ENCODE results near the gene SNRNP200. TPM values are rescaled to one million over a fixed set of nuclear protein-coding genes. Genes with fewer than 3 reads are reported as not detected.
"Not testable (repeated sequence)": the region's sequence is repeated elsewhere in the genome, so short reads cannot be mapped to it uniquely, and the experiment has no call there.

Gene SNRNP200
- total RNA-seq, 4 donors from 2014 or later = 35.0 to 147 (median 65.5) TPM

- no peaks in the 10 kb centered on the region for H3K9me3 ChIP-seq
- no peaks in the 10 kb centered on the region for H3K36me3 ChIP-seq
- no peak for DNase-seq
- TF ChIP-seq POLR2A (IDR thresholded peaks at IDR 0.05) = no peak
- TF ChIP-seq, protein P1, sequence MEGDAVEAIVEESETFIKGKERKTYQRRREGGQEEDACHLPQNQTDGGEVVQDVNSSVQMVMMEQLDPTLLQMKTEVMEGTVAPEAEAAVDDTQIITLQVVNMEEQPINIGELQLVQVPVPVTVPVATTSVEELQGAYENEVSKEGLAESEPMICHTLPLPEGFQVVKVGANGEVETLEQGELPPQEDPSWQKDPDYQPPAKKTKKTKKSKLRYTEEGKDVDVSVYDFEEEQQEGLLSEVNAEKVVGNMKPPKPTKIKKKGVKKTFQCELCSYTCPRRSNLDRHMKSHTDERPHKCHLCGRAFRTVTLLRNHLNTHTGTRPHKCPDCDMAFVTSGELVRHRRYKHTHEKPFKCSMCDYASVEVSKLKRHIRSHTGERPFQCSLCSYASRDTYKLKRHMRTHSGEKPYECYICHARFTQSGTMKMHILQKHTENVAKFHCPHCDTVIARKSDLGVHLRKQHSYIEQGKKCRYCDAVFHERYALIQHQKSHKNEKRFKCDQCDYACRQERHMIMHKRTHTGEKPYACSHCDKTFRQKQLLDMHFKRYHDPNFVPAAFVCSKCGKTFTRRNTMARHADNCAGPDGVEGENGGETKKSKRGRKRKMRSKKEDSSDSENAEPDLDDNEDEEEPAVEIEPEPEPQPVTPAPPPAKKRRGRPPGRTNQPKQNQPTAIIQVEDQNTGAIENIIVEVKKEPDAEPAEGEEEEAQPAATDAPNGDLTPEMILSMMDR (IDR thresholded peaks at IDR 0.05) = no peak
- no peak overlapping the region for H3K4me3 ChIP-seq
- intact Hi-C loops (cut with DNase I; ENCODE audit: low total_unique reads) = loop anchor here (5.0 kb wide), 1 partner anchor 52 kb away; the partner anchor contains the start of gene STARD7
- no peaks in the 10 kb centered on the region for H3K27me3 ChIP-seq
- peaks cover 4 to 13% of the 10 kb centered on the region in 2 donors for H3K4me1 ChIP-seq
- peak overlapping the region; percentile 62 to 74 for H3K27ac ChIP-seq
These were observed 45.8 kb downstream of the SNRNP200 start for GRCh38 chr2:96259497-96259921.

DNA sequence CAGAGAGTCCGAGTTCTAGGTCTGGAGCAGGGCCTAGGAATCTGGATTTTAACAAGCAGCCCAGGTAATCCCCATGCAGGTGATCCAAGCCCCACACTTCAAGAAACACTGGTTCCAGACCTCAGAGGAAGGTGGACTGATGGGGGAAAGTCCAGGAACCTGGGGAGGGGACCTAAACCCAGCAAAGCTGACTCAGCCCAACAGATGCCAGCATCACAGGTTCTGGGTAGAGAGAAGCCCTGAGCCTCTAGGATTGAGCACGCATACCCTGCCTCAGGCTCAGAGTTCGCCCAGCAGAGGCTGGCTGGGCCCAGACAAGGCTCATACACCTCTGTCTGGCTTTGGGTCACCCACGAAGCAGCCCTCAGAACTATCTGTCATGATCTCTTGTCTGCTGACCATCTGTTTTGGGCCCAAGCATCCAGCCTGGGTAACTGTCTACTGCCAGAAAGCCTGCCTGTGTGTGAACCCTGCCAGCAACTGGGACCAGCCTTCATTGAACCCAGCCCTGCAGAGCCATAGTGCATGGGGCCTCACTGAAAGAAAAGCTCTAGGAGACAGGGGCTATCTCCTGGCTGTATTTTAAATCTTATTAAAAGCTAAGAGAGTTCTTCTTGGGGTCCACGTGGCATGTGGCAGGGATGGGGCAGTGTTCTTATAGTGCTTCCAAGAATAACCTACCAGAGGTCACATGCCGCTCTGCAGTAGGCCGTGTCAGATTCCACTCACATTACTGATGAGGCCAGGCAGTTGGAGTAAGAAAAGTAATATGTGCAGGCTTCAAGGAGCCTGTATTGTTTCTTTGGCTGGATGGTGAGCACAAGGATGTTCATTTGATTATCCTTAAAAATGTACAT is 47.0 kb downstream of the SNRNP200 start:
- no peak overlapping the region for H3K4me3 ChIP-seq
- no peaks in the 10 kb centered on the region for H3K9me3 ChIP-seq

GRCh38 chr2:96257744-96258143 is 47.6 kb downstream of the SNRNP200 start:
- not testable (repeated sequence) for H3K4me3 ChIP-seq, H3K9me3 ChIP-seq, H3K36me3 ChIP-seq, DNase-seq, H3K4me1 ChIP-seq, H3K27me3 ChIP-seq
- peak overlapping the region; percentile 50 to 74 for H3K27ac ChIP-seq
- intact Hi-C loops (cut with DNase I; ENCODE audit: low total_unique reads) = loop anchor here (5.0 kb wide), 1 partner anchor 50 kb away; the partner anchor contains the start of gene STARD7

More for the DNA sequence above, 47.0 kb downstream of the SNRNP200 start:
- no peaks in the 10 kb centered on the region for H3K27me3 ChIP-seq
- no peaks in the 10 kb centered on the region for H3K36me3 ChIP-seq
- H3K27ac ChIP-seq = peak overlapping the region; percentile 50 to 74
- TF ChIP-seq, protein P1 (IDR thresholded peaks at IDR 0.05) = no peak
- no peak for TF ChIP-seq POLR2A (IDR thresholded peaks at IDR 0.05)
- H3K4me1 ChIP-seq = peaks cover 0 to 7% of the 10 kb centered on the region in 2 donors
- no peak for DNase-seq
- intact Hi-C loops (cut with DNase I; ENCODE audit: low total_unique reads) = loop anchor here (5.0 kb wide), 1 partner anchor 51 kb away; the partner anchor contains the start of gene STARD7

DNA sequence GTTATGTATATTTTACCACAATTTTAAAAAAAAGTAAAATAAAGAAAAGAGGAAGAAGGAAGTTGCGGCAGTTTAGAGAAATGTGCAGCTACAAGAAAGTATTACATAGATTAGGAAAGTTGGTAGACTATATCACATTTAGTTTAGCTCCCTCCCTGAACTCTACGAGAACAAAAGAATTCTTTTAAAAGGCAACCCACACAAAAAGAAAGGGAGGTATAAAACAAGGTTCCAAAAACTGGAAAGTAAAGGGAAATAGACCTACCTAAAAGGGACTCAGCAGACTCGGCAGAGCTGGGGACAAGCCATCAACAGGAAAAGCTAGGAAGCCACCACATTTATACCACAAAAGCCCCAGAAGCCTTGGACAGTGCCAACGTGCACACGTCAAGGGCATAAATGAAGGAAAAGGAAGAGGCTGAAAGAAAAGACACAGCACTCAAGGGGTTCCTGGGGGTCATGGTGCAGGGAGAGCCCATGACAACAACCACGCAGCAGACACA is 48.7 kb downstream of the SNRNP200 start:
- peak overlapping the region in 1 of 2 donors; percentile 10 for H3K27ac ChIP-seq
- H3K4me3 ChIP-seq = no peak overlapping the region
- intact Hi-C loops (cut with DNase I; ENCODE audit: low total_unique reads) = loop anchor here (5.0 kb wide), 1 partner anchor 49 kb away; the partner anchor contains the start of gene STARD7
- H3K27me3 ChIP-seq = no peaks in the 10 kb centered on the region
- peaks cover 0 to 7% of the 10 kb centered on the region in 2 donors for H3K4me1 ChIP-seq
- H3K36me3 ChIP-seq = no peaks in the 10 kb centered on the region
- TF ChIP-seq, protein P1 (IDR thresholded peaks at IDR 0.05) = no peak
- TF ChIP-seq POLR2A (IDR thresholded peaks at IDR 0.05) = no peak
- no peaks in the 10 kb centered on the region for H3K9me3 ChIP-seq
- no peak for DNase-seq

DNA sequence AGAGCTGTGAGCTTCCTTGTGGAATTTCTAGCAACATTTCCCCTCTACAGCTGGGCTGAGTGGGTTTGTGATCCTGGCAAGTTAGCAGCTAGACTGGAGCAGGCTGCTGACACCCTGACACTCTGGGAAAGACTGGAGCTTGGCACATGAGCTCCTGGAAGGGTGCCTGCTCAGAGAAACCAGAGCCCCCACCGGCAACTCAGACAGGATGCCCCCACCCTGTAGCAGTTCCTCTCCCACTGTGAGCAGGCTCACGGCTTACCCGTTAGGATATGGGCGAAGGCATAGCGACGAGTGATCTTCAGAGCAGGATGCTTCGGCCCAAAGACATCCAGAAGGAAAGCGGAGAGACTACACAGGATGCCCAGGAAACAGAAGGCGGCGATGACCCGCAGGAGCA is 50.8 kb downstream of the SNRNP200 start:
- no peaks in the 10 kb centered on the region for H3K36me3 ChIP-seq
- H3K4me3 ChIP-seq = no peak overlapping the region
- H3K9me3 ChIP-seq = no peaks in the 10 kb centered on the region
- intact Hi-C loops (cut with DNase I; ENCODE audit: low total_unique reads) = no loop called here
- H3K27me3 ChIP-seq = no peaks in the 10 kb centered on the region
- DNase-seq = peak in 1 of 2 donors; percentile 48
- no peak overlapping the region for H3K27ac ChIP-seq
- TF ChIP-seq, protein P1 (IDR thresholded peaks at IDR 0.05) = no peak
- no peak for TF ChIP-seq POLR2A (IDR thresholded peaks at IDR 0.05)
- peaks cover 0 to 11% of the 10 kb centered on the region in 2 donors for H3K4me1 ChIP-seq
